RWPE2 (cell line): ENCODE results near the gene UQCC2.

ENCODE experiments used
- ATAC-seq: fragments of 200-7000 bp; cut with Tn5 transposase; 3 replicates; pipeline ENCODE4 v1.9.1; 2021; ENCODE audit warnings: low read depth
- DNase-seq: peaks from one replicate; pipeline ENCODE4 v3.0.0-alpha.2; 2020; ENCODE audit warnings: low spot score
- H3K27ac ChIP-seq: fragments of 450-650 bp; 2 replicates; pipeline ENCODE4 v1.5.1; 2017; ENCODE audit warnings: mild to moderate bottlenecking; ENCODE audit not compliant: poor library complexity, severe bottlenecking
- H3K27me3 ChIP-seq: fragments of 250-450 bp; sonication (Bioruptor Pico); 2 replicates; pipeline ENCODE4 v1.5.1; 2021; ENCODE audit warnings: mild to moderate bottlenecking, moderate library complexity; ENCODE audit not compliant: insufficient read depth, poor library complexity, severe bottlenecking
- H3K36me3 ChIP-seq: fragments of 250-450 bp; sonication (Bioruptor Pico); 2 replicates; pipeline ENCODE4 v1.5.1; 2020; ENCODE audit warnings: low read depth, mild to moderate bottlenecking, moderate library complexity
- H3K4me1 ChIP-seq: fragments of 250-450 bp; sonication (Bioruptor Pico); 2 replicates; pipeline ENCODE4 v1.5.1; 2021; ENCODE audit warnings: mild to moderate bottlenecking, moderate library complexity; ENCODE audit not compliant: insufficient read depth, poor library complexity, severe bottlenecking
- H3K4me3 ChIP-seq: fragments of 250-450 bp; sonication (Bioruptor Pico); 2 replicates; pipeline ENCODE4 v1.5.1; 2021; ENCODE audit warnings: mild to moderate bottlenecking, moderate library complexity; ENCODE audit not compliant: severe bottlenecking
- H3K9me3 ChIP-seq: fragments of 250-450 bp; sonication (Bioruptor Pico); 2 replicates; pipeline ENCODE4 v1.5.1; 2021; ENCODE audit warnings: mild to moderate bottlenecking, moderate library complexity; ENCODE audit not compliant: severe bottlenecking
- TF ChIP-seq, protein P1 (sequence below): fragments of 450-650 bp; IDR thresholded peaks from one replicate; pipeline ENCODE4 v1.5.1; 2017; ENCODE audit warnings: mild to moderate bottlenecking, moderate library complexity; ENCODE audit not compliant: poor library complexity, severe bottlenecking

UQCC2 gene

GRCh38 chr6:33726696-33727095, 15.2 kb upstream of the UQCC2 start:
- ATAC-seq: no peak
- no peak for DNase-seq
- no peak overlapping the region for H3K27ac ChIP-seq
- H3K9me3 ChIP-seq: no peaks in the 10 kb centered on the region
- TF ChIP-seq, protein P1, sequence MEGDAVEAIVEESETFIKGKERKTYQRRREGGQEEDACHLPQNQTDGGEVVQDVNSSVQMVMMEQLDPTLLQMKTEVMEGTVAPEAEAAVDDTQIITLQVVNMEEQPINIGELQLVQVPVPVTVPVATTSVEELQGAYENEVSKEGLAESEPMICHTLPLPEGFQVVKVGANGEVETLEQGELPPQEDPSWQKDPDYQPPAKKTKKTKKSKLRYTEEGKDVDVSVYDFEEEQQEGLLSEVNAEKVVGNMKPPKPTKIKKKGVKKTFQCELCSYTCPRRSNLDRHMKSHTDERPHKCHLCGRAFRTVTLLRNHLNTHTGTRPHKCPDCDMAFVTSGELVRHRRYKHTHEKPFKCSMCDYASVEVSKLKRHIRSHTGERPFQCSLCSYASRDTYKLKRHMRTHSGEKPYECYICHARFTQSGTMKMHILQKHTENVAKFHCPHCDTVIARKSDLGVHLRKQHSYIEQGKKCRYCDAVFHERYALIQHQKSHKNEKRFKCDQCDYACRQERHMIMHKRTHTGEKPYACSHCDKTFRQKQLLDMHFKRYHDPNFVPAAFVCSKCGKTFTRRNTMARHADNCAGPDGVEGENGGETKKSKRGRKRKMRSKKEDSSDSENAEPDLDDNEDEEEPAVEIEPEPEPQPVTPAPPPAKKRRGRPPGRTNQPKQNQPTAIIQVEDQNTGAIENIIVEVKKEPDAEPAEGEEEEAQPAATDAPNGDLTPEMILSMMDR: no peak
- peaks cover 5% of the 10 kb centered on the region for H3K27me3 ChIP-seq
- no peak overlapping the region for H3K4me3 ChIP-seq
- no peaks in the 10 kb centered on the region for H3K36me3 ChIP-seq
- no peaks in the 10 kb centered on the region for H3K4me1 ChIP-seq

- DNase-seq (no peak), ATAC-seq (no peak)
- Histone ChIP-seq H3K4me1 (no peaks in the 10 kb centered on the region), H3K27me3 (peaks cover 5% of the 10 kb centered on the region), H3K4me3 (no peak overlapping the region), H3K9me3 (no peaks in the 10 kb centered on the region), H3K27ac (no peak overlapping the region), H3K36me3 (no peaks in the 10 kb centered on the region)
- TF ChIP-seq, protein P1: no peak
These were observed 14.6 kb upstream of the UQCC2 start for GRCh38 chr6:33725891-33726673.

DNA sequence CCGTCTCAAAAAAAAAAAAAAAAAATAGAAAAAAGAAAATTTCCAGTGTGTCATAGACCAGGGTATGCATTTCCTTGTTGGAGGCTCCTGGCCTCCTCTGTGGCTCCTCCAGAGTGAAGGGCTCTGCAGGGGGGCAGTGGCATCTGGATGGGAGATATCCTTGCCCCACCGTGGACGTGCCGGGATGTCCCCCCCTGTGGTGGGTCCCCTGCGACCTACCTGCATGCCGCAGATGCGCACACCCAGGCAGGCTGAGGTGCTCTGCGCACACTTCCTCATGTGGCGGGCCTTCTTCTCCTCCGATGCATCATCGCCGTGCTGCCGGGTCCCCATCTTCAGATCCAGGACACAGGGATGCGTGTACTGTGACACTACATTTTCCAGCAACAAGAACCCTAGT, 13.7 kb upstream of the UQCC2 start:
- no peaks in the 10 kb centered on the region for H3K4me1 ChIP-seq
- ATAC-seq: no peak
- H3K27ac ChIP-seq: no peak overlapping the region
- no peak overlapping the region for H3K4me3 ChIP-seq
- no peak for DNase-seq
- TF ChIP-seq, protein P1: no peak
- H3K36me3 ChIP-seq: no peaks in the 10 kb centered on the region
- peaks cover 5% of the 10 kb centered on the region for H3K27me3 ChIP-seq
- no peaks in the 10 kb centered on the region for H3K9me3 ChIP-seq

- Histone ChIP-seq H3K27ac (no peak overlapping the region), H3K4me3 (no peak overlapping the region), H3K36me3 (no peaks in the 10 kb centered on the region), H3K9me3 (no peaks in the 10 kb centered on the region), H3K4me1 (no peaks in the 10 kb centered on the region), H3K27me3 (peaks cover 5% of the 10 kb centered on the region)
- DNase-seq: no peak
- TF ChIP-seq, protein P1: no peak
- ATAC-seq: no peak
These were observed 12.9 kb upstream of the UQCC2 start for GRCh38 chr6:33724102-33725023.
